Heart right ventricle (tissue), 16 donors: ENCODE data around the gene KSR2. TPM values are rescaled to one million over a fixed set of nuclear protein-coding genes. Genes with fewer than 3 reads are reported as not detected.

ENCODE experiments used
- ATAC-seq, 8 donors: fragments of 200-7000 bp; cut with Tn5 transposase; one replicate each; pipeline ENCODE4 v1.9.1; 2020; ENCODE audit warnings: mild to moderate bottlenecking in 8 of 8, moderate library complexity in 8 of 8, moderate number of reproducible peaks in 1 of 8
- DNase-seq, 2 donors: peaks; one replicate each; pipeline ENCODE4 v3.0.0-alpha.2; 2020
- H3K27ac ChIP-seq, 10 donors: fragments of 200-600 bp; sonication (generic) in 2 of 10; one replicate each; pipeline versions ENCODE4 v1.5.0 to v1.8.0; 2020 to 2022; ENCODE audit warnings: mild to moderate bottlenecking in 3 of 10
- H3K27me3 ChIP-seq, 7 donors: fragments of 200-600 bp; one replicate each; pipeline ENCODE4 v1.8.0; 2021 to 2022; ENCODE audit warnings: mild to moderate bottlenecking in 2 of 7
- H3K36me3 ChIP-seq, 9 donors: fragments of 200-600 bp; sonication (generic) in 1 of 9; one replicate each; pipeline versions ENCODE4 v1.5.0 to v1.8.0; 2020 to 2022; ENCODE audit warnings: mild to moderate bottlenecking in 2 of 9
- H3K4me1 ChIP-seq, 9 donors: fragments of 200-600 bp; sonication (generic) in 1 of 9; one replicate each; pipeline versions ENCODE4 v1.5.0 to v1.8.0; 2020 to 2022; ENCODE audit warnings: mild to moderate bottlenecking in 4 of 9
- H3K4me3 ChIP-seq, 10 donors: fragments of 200-600 bp; sonication (generic) in 2 of 10; one replicate each; pipeline versions ENCODE4 v1.5.0 to v1.8.0; 2020 to 2022; ENCODE audit warnings: mild to moderate bottlenecking in 7 of 10, moderate library complexity in 2 of 10
- H3K9me3 ChIP-seq, 11 donors: fragments of 200-600 bp in 10 of 11; sonication (generic) in 2 of 11; one replicate each; pipeline versions ENCODE4 v1.5.0 to v1.8.0; 2013 to 2022; ENCODE audit warnings: mild to moderate bottlenecking in 2 of 11, control low read depth in 1 of 11, moderate library complexity in 1 of 11
- WGBS, 2 donors: extraction: QIAGEN DNeasy Blood & Tissue Kit; methylation state at CpG; one replicate each; pipeline ENCODE4 v1.1.7; 2013; ENCODE audit warnings: inconsistent platforms in 1 of 2; 5-methylcytosine and 5-hydroxymethylcytosine counted together
- intact Hi-C, 10 donors: fragments of 100-400 bp; cut with DNase I; formaldehyde crosslinking; loops; one replicate each; pipeline versions ENCODE4 v1.11.1 to v1.14.2; 2022
- polyA plus RNA-seq, 2 donors: library from polyadenylated mRNA; stranded (reverse); fragments of 200-250 nt; gene quantifications; one replicate each; pipeline ENCODE4 v1.2.3, GENCODE V29; 2013
- total RNA-seq, 10 donors: library from RNA; stranded (reverse); fragmentation: NEBNext Ultra II Directional in 3 of 10; extraction: Animal tissue kit (Norgen Biotek cat#: 25700) in 3 of 10; gene quantifications; one replicate each; pipeline versions ENCODE4 v1.2.1 to v1.2.4, GENCODE V29; 2021 to 2023
- TF ChIP-seq, protein P1 (sequence below), 9 donors: fragments of 200-600 bp; sonication (generic) in 2 of 9; IDR thresholded peaks; one replicate each; pipeline versions ENCODE4 v1.5.0 to v1.8.0; 2021 to 2022; ENCODE audit warnings: antibody characterized with exemption in 9 of 9, mild to moderate bottlenecking in 5 of 9, moderate library complexity in 1 of 9
- donor health status: Arrhythmogenic right ventricular cardiomyopathy.
- donor health status: ischemic (EF 13 %, LVEDD 7.1; RV severe dilation, severe dysfunction).
- donor health status: healthy with polysubstance abuse.
- donor health status: DM: no; HTN: yes; CAD: no.
- donor health status: DM: no; HTN: no; CAD: no.
- donor health status: ischemic (EF 25% LVEDD 6.9; RV normal size, moderate dysfunction).
- donor health status: ischemic (EF 25% LVEDD 5.7; RV mildly dilated, moderate dysfunction).
- donor health status: healthy.
- donor health status: DM: yes; HTN: yes; CAD: no.
- donor health status: Ischemic cardiomyopathy.
- donor health status: ischemic (EF 35%, LVEDD 5.7; RV mildly dilated, moderate dysfunction).
- donor health status: nonischemic (EF 11% LVEDD 7.7; RV severe dilation, severe dysfunction).
- donor health status: DM: yes; HTN: yes; CAD: no.
- donor health status: PGD.
- donor health status: ischemic (EF 29% LVEDD 5.4; RV normal size, mild dysfunction).
- donor health status: nonischemic (EF 23%, LVEDD 6.1; RV moderate dilation, normal function).

KSR2 gene
- total and polyA plus RNA-seq, 12 donors = 0.02 TPM; not detected in 9

- no peak for ATAC-seq
- Histone ChIP-seq H3K36me3 (no peaks in the 10 kb centered on the region), H3K4me1 (peaks cover 0 to 13% (median 0%) of the 10 kb centered on the region in 9 donors), H3K9me3 (peaks cover 0 to 12% (median 0%) of the 10 kb centered on the region in 11 donors), H3K27me3 (peaks cover 0 to 10% (median 0%) of the 10 kb centered on the region in 7 donors), H3K27ac (no peak overlapping the region), H3K4me3 (no peak overlapping the region)
- DNase-seq = no peak
- 46 to 63% methylated on average over 4 of the region's 4 CpGs for WGBS, 2 donors
- TF ChIP-seq, protein P1, sequence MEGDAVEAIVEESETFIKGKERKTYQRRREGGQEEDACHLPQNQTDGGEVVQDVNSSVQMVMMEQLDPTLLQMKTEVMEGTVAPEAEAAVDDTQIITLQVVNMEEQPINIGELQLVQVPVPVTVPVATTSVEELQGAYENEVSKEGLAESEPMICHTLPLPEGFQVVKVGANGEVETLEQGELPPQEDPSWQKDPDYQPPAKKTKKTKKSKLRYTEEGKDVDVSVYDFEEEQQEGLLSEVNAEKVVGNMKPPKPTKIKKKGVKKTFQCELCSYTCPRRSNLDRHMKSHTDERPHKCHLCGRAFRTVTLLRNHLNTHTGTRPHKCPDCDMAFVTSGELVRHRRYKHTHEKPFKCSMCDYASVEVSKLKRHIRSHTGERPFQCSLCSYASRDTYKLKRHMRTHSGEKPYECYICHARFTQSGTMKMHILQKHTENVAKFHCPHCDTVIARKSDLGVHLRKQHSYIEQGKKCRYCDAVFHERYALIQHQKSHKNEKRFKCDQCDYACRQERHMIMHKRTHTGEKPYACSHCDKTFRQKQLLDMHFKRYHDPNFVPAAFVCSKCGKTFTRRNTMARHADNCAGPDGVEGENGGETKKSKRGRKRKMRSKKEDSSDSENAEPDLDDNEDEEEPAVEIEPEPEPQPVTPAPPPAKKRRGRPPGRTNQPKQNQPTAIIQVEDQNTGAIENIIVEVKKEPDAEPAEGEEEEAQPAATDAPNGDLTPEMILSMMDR (IDR thresholded peaks at IDR 0.05) = no peak
- intact Hi-C loops = loop anchor here in 1 of 10 donors (10.0 kb wide), 1 partner anchor 83 kb away; no protein-coding TSS in a partner anchor
Observed at GRCh38 chr12:117527479-117527855, 441.3 kb downstream of the KSR2 start.

GRCh38 chr12:117526757-117527478 lies 441.9 kb downstream of the KSR2 start:
- Histone ChIP-seq H3K9me3 (peaks cover 0 to 8% (median 0%) of the 10 kb centered on the region in 11 donors), H3K27ac (no peak overlapping the region), H3K4me1 (peaks cover 0 to 13% (median 0%) of the 10 kb centered on the region in 9 donors), H3K36me3 (no peaks in the 10 kb centered on the region), H3K4me3 (no peak overlapping the region), H3K27me3 (peaks cover 0 to 10% (median 0%) of the 10 kb centered on the region in 7 donors)
- DNase-seq = peak in 1 of 2 donors; percentile 21
- WGBS, 2 donors = 42 to 47% methylated on average over 14 of the region's 14 CpGs
- TF ChIP-seq, protein P1 (IDR thresholded peaks at IDR 0.05) = no peak
- ATAC-seq = peak in 5 of 8 donors; percentile 42 to 78 (median 64)
- intact Hi-C loops = loop anchor here in 1 of 10 donors (10.0 kb wide), 1 partner anchor 82 kb away; no protein-coding TSS in a partner anchor

DNA sequence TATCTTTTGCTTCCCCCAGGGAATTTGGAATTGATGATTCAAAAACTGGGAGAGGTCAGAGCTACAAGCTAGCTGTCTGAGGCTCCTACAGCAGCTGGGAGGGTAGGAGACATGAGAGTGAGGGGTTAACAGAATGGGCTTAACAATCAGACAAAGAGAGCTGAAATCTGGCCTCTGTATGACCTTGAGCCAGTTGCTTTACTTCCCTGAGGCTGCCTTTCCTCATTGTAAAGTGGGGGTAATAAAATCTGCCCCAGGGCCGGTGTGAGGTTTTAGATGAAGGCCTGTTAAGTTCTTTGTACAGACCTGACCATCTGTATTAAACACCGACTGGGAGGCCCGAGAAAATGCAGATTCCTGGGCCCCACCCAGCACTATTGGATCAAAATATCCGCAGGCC lies 443.0 kb downstream of the KSR2 start:
- no peaks in the 10 kb centered on the region for H3K36me3 ChIP-seq
- H3K27me3 ChIP-seq = peaks cover 0 to 10% (median 0%) of the 10 kb centered on the region in 7 donors
- intact Hi-C loops = loop anchor here in 1 of 10 donors (10.0 kb wide), 1 partner anchor 81 kb away; no protein-coding TSS in a partner anchor
- H3K4me1 ChIP-seq = peaks cover 0 to 13% (median 0%) of the 10 kb centered on the region in 9 donors
- H3K9me3 ChIP-seq = peaks cover 0 to 5% (median 0%) of the 10 kb centered on the region in 11 donors
- TF ChIP-seq, protein P1 (IDR thresholded peaks at IDR 0.05) = no peak
- WGBS, 2 donors = 65 to 72% methylated on average over 4 of the region's 4 CpGs
- no peak for ATAC-seq
- no peak overlapping the region for H3K27ac ChIP-seq
- no peak overlapping the region for H3K4me3 ChIP-seq
- DNase-seq = no peak

DNA sequence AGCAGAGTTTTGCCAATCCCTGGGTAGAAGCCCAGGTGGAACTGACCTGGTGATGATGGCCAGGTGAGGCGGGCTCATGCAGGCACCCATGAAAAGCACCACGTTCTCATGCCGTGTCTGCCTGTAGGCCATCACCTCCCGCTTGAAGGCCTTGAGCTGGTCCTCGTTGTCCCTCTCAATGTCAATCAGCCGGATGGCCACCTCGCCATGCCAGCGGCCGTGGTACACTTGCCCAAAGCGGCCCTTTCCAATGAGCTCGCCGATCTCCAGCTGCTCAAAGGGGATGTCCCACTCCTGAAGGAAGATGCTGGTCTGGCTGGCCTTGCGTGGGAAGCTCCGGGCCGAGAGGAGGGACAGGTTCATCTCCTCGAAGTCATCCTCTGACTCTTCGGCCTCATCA lies 444.0 kb downstream of the KSR2 start:
- DNase-seq (no peak), ATAC-seq (no peak)
- Histone ChIP-seq H3K36me3 (no peaks in the 10 kb centered on the region), H3K9me3 (peaks cover 0 to 5% (median 0%) of the 10 kb centered on the region in 11 donors), H3K4me3 (no peak overlapping the region), H3K27me3 (peaks cover 0 to 10% (median 0%) of the 10 kb centered on the region in 7 donors), H3K4me1 (peaks cover 0 to 17% (median 0%) of the 10 kb centered on the region in 9 donors), H3K27ac (no peak overlapping the region)
- intact Hi-C loops = loop anchor here in 1 of 10 donors (10.0 kb wide), 1 partner anchor 80 kb away; no protein-coding TSS in a partner anchor
- WGBS, 2 donors = 92 to 93% methylated on average over 17 of the region's 17 CpGs
- TF ChIP-seq, protein P1 (IDR thresholded peaks at IDR 0.05) = no peak
